Endothelial cell of umbilical vein (primary cell): Measurements from ENCODE around the gene EIF5B. TPM values are rescaled to one million over a fixed set of nuclear protein-coding genes. Genes with fewer than 3 reads are reported as not detected.

ENCODE experiments used
- BruUV-seq: library from RNA; stranded (reverse); fragments of 400-500 nt; replicated peaks from 2 replicates; lab custom pipeline; 2021; lab: Mats Ljungman, UMichigan
- CTCF ChIA-PET: fragments of 300-600, 350-600 bp; sonication (Branson Sonifier 250); formaldehyde crosslinking; loops from one replicate; lab custom pipeline; 2021; ENCODE audit warnings: antibody characterized with exemption, inconsistent platforms; lab: Charles Lee
- POLR2A ChIA-PET: fragments of 300-600, 350-600 bp; sonication (Branson Sonifier 250); formaldehyde crosslinking; loops from one replicate; lab custom pipeline; 2021; ENCODE audit warnings: antibody characterized with exemption, inconsistent platforms; lab: Charles Lee
- DNase-seq: peaks from one replicate; pipeline ENCODE4 v3.0.0-alpha.2; 2011; ENCODE audit warnings: low read depth, low spot score
- FAIRE-seq: peaks from 2 replicates; lab custom pipeline; 2011; peaks lifted over from hg19 to GRCh38; lab: Jason Lieb, UNC
- H2AFZ ChIP-seq: 2 replicates; pipeline ENCODE4 v1.6.0; 2012; ENCODE audit warnings: low read depth, low read length, control low read depth, inconsistent platforms
- H3K27ac ChIP-seq: 2 replicates; pipeline ENCODE4 v1.5.1; 2011; ENCODE audit warnings: low read depth, mild to moderate bottlenecking, control low read depth, low read length, moderate library complexity; ENCODE audit not compliant: insufficient read depth
- H3K27me3 ChIP-seq, 2 experiments: 2 replicates each; pipeline versions ENCODE4 v1.6.0 to v1.6.1; 2011; ENCODE audit warnings: low read length in 2 of 2, mixed read lengths in 1 of 2; ENCODE audit not compliant: control insufficient read depth in 2 of 2, insufficient read depth in 2 of 2
- H3K36me3 ChIP-seq, 2 experiments: 2 replicates in 1 of 2; 3 replicates in 1 of 2; pipeline ENCODE4 v1.5.1; 2011; ENCODE audit warnings: low read length in 2 of 2, mild to moderate bottlenecking in 1 of 2, moderate library complexity in 1 of 2; ENCODE audit not compliant: control insufficient read depth in 2 of 2, insufficient read depth in 2 of 2; ENCODE audit errors: extremely low read depth in 1 of 2
- H3K4me1 ChIP-seq: 3 replicates; pipeline ENCODE4 v1.5.1; 2011; ENCODE audit warnings: mild to moderate bottlenecking, low read length; ENCODE audit not compliant: control insufficient read depth, insufficient read depth; ENCODE audit errors: extremely low read depth
- H3K4me2 ChIP-seq: 2 replicates; pipeline ENCODE4 v1.6.1; 2011; ENCODE audit warnings: low read length, control low read depth, mixed read lengths; ENCODE audit not compliant: insufficient read depth
- H3K4me3 ChIP-seq, 3 experiments: fragments of 200-600 bp in 1 of 3; sonication (generic), shearing (Covaris generic) in 1 of 3; replicated peaks in 1 of 3; 2 replicates each; pipeline ENCODE4 v1.5.1; 2011 to 2016; ENCODE audit warnings: control low read depth in 3 of 3, low read length in 3 of 3, mild to moderate bottlenecking in 2 of 3, inconsistent platforms in 1 of 3, low read depth in 1 of 3, moderate library complexity in 1 of 3; ENCODE audit not compliant: insufficient read depth in 1 of 3
- H3K79me2 ChIP-seq: 2 replicates; pipeline ENCODE4 v1.6.0; 2012; ENCODE audit warnings: low read length, inconsistent platforms; ENCODE audit not compliant: control insufficient read depth, insufficient read depth
- H3K9ac ChIP-seq: replicated peaks from 2 replicates; pipeline ENCODE3; 2011; ENCODE audit warnings: low read length, control low read depth; ENCODE audit not compliant: insufficient read depth; ENCODE audit errors: extremely low read depth
- H3K9me1 ChIP-seq: replicated peaks from 3 replicates; pipeline ENCODE4 v1.6.0; 2011; ENCODE audit warnings: mild to moderate bottlenecking, low read length; ENCODE audit not compliant: control insufficient read depth, insufficient read depth; ENCODE audit errors: extremely low read depth
- H3K9me3 ChIP-seq: replicated peaks from 2 replicates; pipeline ENCODE4 v1.5.1; 2012; ENCODE audit warnings: low read length, inconsistent platforms; ENCODE audit not compliant: control insufficient read depth, insufficient read depth
- H4K20me1 ChIP-seq: replicated peaks from 2 replicates; pipeline ENCODE3; 2011; ENCODE audit warnings: mild to moderate bottlenecking, low read length; ENCODE audit not compliant: control insufficient read depth, insufficient read depth; ENCODE audit errors: extremely low read depth
- CTCF ChIP-seq, 2 donors: IDR thresholded peaks; 1 replicate in 1 of 2; 2 replicates in 1 of 2; pipeline ENCODE4 v1.5.1; 2011; ENCODE audit warnings: low read length in 2 of 2, mild to moderate bottlenecking in 2 of 2, moderate library complexity in 2 of 2, control low read depth in 1 of 2, inconsistent platforms in 1 of 2, low read depth in 1 of 2; ENCODE audit not compliant: insufficient read depth in 1 of 2; ENCODE audit errors: extremely low read depth in 1 of 2
- EZH2 ChIP-seq: IDR thresholded peaks from 2 replicates; pipeline ENCODE4 v1.6.1; 2012; ENCODE audit warnings: borderline replicate concordance, low read depth, mild to moderate bottlenecking, moderate library complexity, low read length, inconsistent platforms; ENCODE audit not compliant: severe bottlenecking
- FOS ChIP-seq: IDR thresholded peaks from 2 replicates; pipeline ENCODE4 v1.6.1; 2011; ENCODE audit warnings: mild to moderate bottlenecking, low read length, moderate library complexity, borderline replicate concordance; ENCODE audit not compliant: insufficient read depth
- GATA2 ChIP-seq: IDR thresholded peaks from 2 replicates; pipeline ENCODE4 v1.7.0; 2011; ENCODE audit warnings: low read depth, mild to moderate bottlenecking, moderate library complexity, mixed read lengths, low read length; ENCODE audit not compliant: insufficient read length, insufficient read depth
- MYC ChIP-seq: IDR thresholded peaks from one replicate; pipeline ENCODE4 v1.6.1; 2011; ENCODE audit warnings: mild to moderate bottlenecking, low read depth, low read length
- POLR2A ChIP-seq: IDR thresholded peaks from 2 replicates; pipeline ENCODE4 v1.6.1; 2012; ENCODE audit warnings: low read depth, mild to moderate bottlenecking, control low read depth, low read length
- POLR2AphosphoS5 ChIP-seq: IDR thresholded peaks from 2 replicates; pipeline ENCODE4 v1.6.1; 2012; ENCODE audit warnings: low read depth, mild to moderate bottlenecking, control low read depth, low read length, moderate library complexity; ENCODE audit not compliant: insufficient read depth
- dilution Hi-C: fragments of 300-500 bp; cut with MboI; formaldehyde crosslinking; loops from one replicate; pipeline ENCODE4 v1.15.0; 2019; ENCODE audit warnings: low sequenced_read_pairs; ENCODE audit not compliant: extremely low pct_ligation_motif_present
- intact Hi-C: fragments of 100-400 bp; cut with micrococcal nuclease; formaldehyde crosslinking; loops from one replicate; pipeline ENCODE4 v1.10.0; 2022
- polyA plus RNA-seq, 4 experiments: library from polyadenylated mRNA; depleted of rRNA in 3 of 4; stranded (reverse) in 3 of 4; unstranded in 1 of 4; fragments of >200 nt; gene quantifications; 2 replicates each; pipeline versions ENCODE4 v1.2.1 to v1.2.3, GENCODE V29; 2011 to 2012; ENCODE audit warnings: missing spikeins in 1 of 4
- total RNA-seq: library from RNA; stranded (reverse); gene quantifications from 2 replicates; pipeline ENCODE4 v1.2.3, GENCODE V29; 2021

Gene EIF5B
- total and polyA plus RNA-seq, 2 donors (not counting 3 experiments of a cell fraction or from before 2014, with no cell fraction given): 10.1 to 54.5 TPM

- intact Hi-C loops: no loop called here
- H3K4me2 ChIP-seq: no peak overlapping the region
- H3K27ac ChIP-seq: no peak overlapping the region
- no peak overlapping the region for H2AFZ ChIP-seq
- no peak overlapping the region for H3K4me3 ChIP-seq
- peaks cover 22% of the 10 kb centered on the region for H3K79me2 ChIP-seq
- H3K9me1 ChIP-seq: no peaks in the 10 kb centered on the region
- no peaks in the 10 kb centered on the region for H3K9me3 ChIP-seq
- dilution Hi-C loops: no loop called here
- TF ChIP-seq EZH2: no peak
- no peak for TF ChIP-seq GATA2
- TF ChIP-seq MYC: no peak
- no peak for TF ChIP-seq FOS
- TF ChIP-seq POLR2A: no peak
- TF ChIP-seq POLR2AphosphoS5: no peak
- TF ChIP-seq CTCF (IDR thresholded peaks at IDR 0.05; ENCODE audit: extremely low read depth in 1 of 2, insufficient read depth in 1 of 2, low read depth in 1 of 2, low read length in 2 of 2): no peak
- H3K27me3 ChIP-seq: no peaks in the 10 kb centered on the region
- DNase-seq (no peak), FAIRE-seq (no peak)
- H3K36me3 ChIP-seq: peaks cover 34 to 36% of the 10 kb centered on the region in 2 experiments
- peaks cover 3% of the 10 kb centered on the region for H4K20me1 ChIP-seq
- H3K9ac ChIP-seq: peak overlapping the region; percentile 3
- POLR2A ChIA-PET: no interaction called here
- H3K4me1 ChIP-seq: no peaks in the 10 kb centered on the region
- no TSS peak for BruUV-seq
- CTCF ChIA-PET: interaction anchor here (2.1 kb wide), 1 partner anchor 10 kb away, joined by 8 read pairs; the partner anchor contains the start of gene TXNDC9
Measured at GRCh38 chr2:99325384-99325783, 11.8 kb upstream of the EIF5B start.
